Neural progenitor cell (in vitro differentiated cells): ENCODE results near the gene SLFN13. TPM values are rescaled to one million over a fixed set of nuclear protein-coding genes. Genes with fewer than 3 reads are reported as not detected.

ENCODE experiments used
- DNase-seq: peaks from one replicate; pipeline ENCODE4 v3.0.0-alpha.2; 2016; ENCODE audit warnings: low spot score
- H2AFZ ChIP-seq: fragments of 200-600 bp; sonication (generic); replicated peaks from 2 replicates; pipeline ENCODE4 v1.6.1; 2016; ENCODE audit warnings: antibody characterized with exemption
- H3F3A ChIP-seq: fragments of 200-600 bp; sonication (generic); 2 replicates; pipeline ENCODE4 v1.6.1; 2016; ENCODE audit warnings: antibody characterized with exemption, low read depth
- H3K27ac ChIP-seq: fragments of 200-600 bp; sonication (generic); 2 replicates; pipeline ENCODE4 v1.5.1; 2016; ENCODE audit warnings: mild to moderate bottlenecking
- H3K27me3 ChIP-seq: fragments of 200-600 bp; sonication (generic); 2 replicates; pipeline ENCODE4 v1.6.1; 2016; ENCODE audit warnings: mild to moderate bottlenecking, moderate library complexity
- H3K36me3 ChIP-seq: fragments of 200-600 bp; sonication (generic); 2 replicates; pipeline ENCODE4 v1.5.1; 2016
- H3K4me1 ChIP-seq: fragments of 200-600 bp; sonication (generic); 2 replicates; pipeline ENCODE4 v1.6.1; 2016; ENCODE audit warnings: mixed run types
- H3K4me2 ChIP-seq: fragments of 200-600 bp; sonication (generic); 2 replicates; pipeline ENCODE4 v1.6.1; 2016
- H3K4me3 ChIP-seq: fragments of 200-600 bp; sonication (generic); 2 replicates; pipeline ENCODE4 v1.5.1; 2016
- H3K79me2 ChIP-seq: fragments of 200-600 bp; sonication (generic); 2 replicates; pipeline ENCODE4 v1.6.1; 2016; ENCODE audit warnings: low read depth
- H3K9ac ChIP-seq: fragments of 200-600 bp; sonication (generic); 2 replicates; pipeline ENCODE4 v1.6.1; 2016
- H3K9me3 ChIP-seq: fragments of 200-600 bp; sonication (generic); 2 replicates; pipeline ENCODE4 v1.5.1; 2016; ENCODE audit warnings: low read depth
- H4K20me1 ChIP-seq: fragments of 200-600 bp; sonication (generic); 2 replicates; pipeline ENCODE4 v1.6.1; 2016; ENCODE audit warnings: low read depth
- H3K27ac Mint-ChIP-seq: 3 replicates; pipeline ENCODE4 v1.8.0; 2021; ENCODE audit warnings: mixed read lengths
- H3K27me3 Mint-ChIP-seq: 2 replicates; pipeline ENCODE4 v1.8.0; 2022; ENCODE audit warnings: low read depth, mild to moderate bottlenecking, inconsistent platforms, moderate library complexity, mixed read lengths; ENCODE audit not compliant: insufficient read depth
- H3K36me3 Mint-ChIP-seq: 3 replicates; pipeline ENCODE4 v1.8.0; 2021; ENCODE audit warnings: mixed read lengths
- H3K4me1 Mint-ChIP-seq: 3 replicates; pipeline ENCODE4 v1.8.0; 2021; ENCODE audit warnings: mixed read lengths
- H3K4me3 Mint-ChIP-seq: 3 replicates; pipeline ENCODE4 v1.8.0; 2021; ENCODE audit warnings: mild to moderate bottlenecking, moderate library complexity, mixed read lengths
- H3K9me3 Mint-ChIP-seq: 3 replicates; pipeline ENCODE4 v1.8.0; 2020; ENCODE audit warnings: mixed read lengths
- EZH2 ChIP-seq: fragments of 200-600 bp; sonication (generic); IDR thresholded peaks from 2 replicates; pipeline ENCODE4 v1.6.1; 2017; ENCODE audit warnings: antibody characterized with exemption, mild to moderate bottlenecking, moderate library complexity
- EZH2phosphoT487 ChIP-seq: fragments of 200-600 bp; sonication (generic); IDR thresholded peaks from 2 replicates; pipeline ENCODE4 v1.6.1; 2017; ENCODE audit warnings: antibody characterized with exemption
- total RNA-seq: library from RNA; depleted of rRNA; stranded (reverse); fragments of >200 nt; gene quantifications from 2 replicates; pipeline ENCODE4 v1.2.3, GENCODE V29; 2015; ENCODE audit warnings: low replicate concordance
- TF ChIP-seq, protein P1 (sequence below): fragments of 200-600 bp; sonication (generic); IDR thresholded peaks from 2 replicates; pipeline ENCODE4 v1.5.1; 2017; ENCODE audit warnings: antibody characterized with exemption, mild to moderate bottlenecking

SLFN13 gene
- total RNA-seq, 1 donor from 2014 or later = 0.88 TPM

DNA sequence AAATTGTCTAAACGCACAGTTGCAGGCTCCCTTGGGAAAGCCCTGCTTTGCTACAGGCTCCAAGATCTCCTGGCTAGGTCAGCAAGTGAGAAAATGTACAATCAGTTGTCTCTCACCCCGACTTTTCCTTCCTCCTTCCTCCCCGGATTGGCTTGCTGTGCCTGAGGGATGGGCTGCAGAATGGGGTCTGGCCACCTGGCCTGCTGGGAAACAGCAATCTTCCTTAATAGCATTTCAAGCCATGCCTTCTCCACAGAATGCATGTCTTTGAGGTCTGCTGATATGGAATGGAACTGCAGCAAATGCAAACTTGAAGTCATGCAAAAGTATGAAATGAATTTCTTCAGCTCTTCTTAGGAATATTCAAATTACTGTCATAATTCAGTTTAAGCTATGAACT lies 42.9 kb upstream of the SLFN13 start:
- Histone ChIP-seq H3K27ac (no peak overlapping the region), H3K36me3 (no peaks in the 10 kb centered on the region), H3K79me2 (no peaks in the 10 kb centered on the region), H3K9ac (no peak overlapping the region), H3K9me3 (no peaks in the 10 kb centered on the region), H3K27me3 (peaks cover 100% of the 10 kb centered on the region), H3K4me1 (no peaks in the 10 kb centered on the region), H2AFZ (no peak overlapping the region), H4K20me1 (no peaks in the 10 kb centered on the region), H3K4me2 (no peak overlapping the region), H3F3A (no peaks in the 10 kb centered on the region), H3K4me3 (no peak overlapping the region)
- H3K27me3 Mint-ChIP-seq = peaks cover 90% of the 10 kb centered on the region
- H3K4me1 Mint-ChIP-seq = peaks cover 7% of the 10 kb centered on the region
- no peaks in the 10 kb centered on the region for H3K36me3 Mint-ChIP-seq
- no peak for DNase-seq
- H3K4me3 Mint-ChIP-seq = no peak overlapping the region
- no peak for TF ChIP-seq EZH2phosphoT487
- no peak for TF ChIP-seq EZH2
- TF ChIP-seq, protein P1, sequence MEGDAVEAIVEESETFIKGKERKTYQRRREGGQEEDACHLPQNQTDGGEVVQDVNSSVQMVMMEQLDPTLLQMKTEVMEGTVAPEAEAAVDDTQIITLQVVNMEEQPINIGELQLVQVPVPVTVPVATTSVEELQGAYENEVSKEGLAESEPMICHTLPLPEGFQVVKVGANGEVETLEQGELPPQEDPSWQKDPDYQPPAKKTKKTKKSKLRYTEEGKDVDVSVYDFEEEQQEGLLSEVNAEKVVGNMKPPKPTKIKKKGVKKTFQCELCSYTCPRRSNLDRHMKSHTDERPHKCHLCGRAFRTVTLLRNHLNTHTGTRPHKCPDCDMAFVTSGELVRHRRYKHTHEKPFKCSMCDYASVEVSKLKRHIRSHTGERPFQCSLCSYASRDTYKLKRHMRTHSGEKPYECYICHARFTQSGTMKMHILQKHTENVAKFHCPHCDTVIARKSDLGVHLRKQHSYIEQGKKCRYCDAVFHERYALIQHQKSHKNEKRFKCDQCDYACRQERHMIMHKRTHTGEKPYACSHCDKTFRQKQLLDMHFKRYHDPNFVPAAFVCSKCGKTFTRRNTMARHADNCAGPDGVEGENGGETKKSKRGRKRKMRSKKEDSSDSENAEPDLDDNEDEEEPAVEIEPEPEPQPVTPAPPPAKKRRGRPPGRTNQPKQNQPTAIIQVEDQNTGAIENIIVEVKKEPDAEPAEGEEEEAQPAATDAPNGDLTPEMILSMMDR = no peak
- H3K27ac Mint-ChIP-seq = no peak overlapping the region
- H3K9me3 Mint-ChIP-seq = peaks cover 28% of the 10 kb centered on the region

DNA sequence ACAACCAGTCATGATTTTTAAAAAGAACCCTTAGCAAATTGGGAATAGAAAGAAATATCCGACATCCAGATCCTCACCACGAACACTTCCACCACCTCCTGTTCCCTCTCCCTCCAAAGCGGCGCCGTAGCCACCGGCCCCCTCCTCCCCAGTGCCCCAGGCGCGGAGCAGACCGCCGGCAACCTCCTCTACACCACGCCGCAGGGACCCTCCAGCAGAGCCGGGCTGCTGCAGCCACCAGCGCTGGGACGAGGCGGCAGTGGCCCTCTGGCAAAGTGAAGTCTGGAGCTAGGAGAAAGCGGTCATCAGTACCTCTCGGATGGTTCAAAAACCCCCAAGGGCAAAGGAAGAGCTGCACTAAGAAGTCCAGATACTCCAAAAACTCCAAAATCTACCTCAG lies 41.4 kb upstream of the SLFN13 start:
- TF ChIP-seq EZH2 (peak; percentile 77), EZH2phosphoT487 (peak; percentile 45)
- TF ChIP-seq, protein P1 = no peak
- Histone ChIP-seq H4K20me1 (no peaks in the 10 kb centered on the region), H2AFZ (no peak overlapping the region), H3K27ac (no peak overlapping the region), H3K27me3 (peaks cover 100% of the 10 kb centered on the region), H3F3A (no peaks in the 10 kb centered on the region), H3K4me3 (no peak overlapping the region), H3K9ac (no peak overlapping the region), H3K4me1 (no peaks in the 10 kb centered on the region), H3K9me3 (no peaks in the 10 kb centered on the region), H3K4me2 (no peak overlapping the region), H3K79me2 (no peaks in the 10 kb centered on the region), H3K36me3 (no peaks in the 10 kb centered on the region)
- no peak for DNase-seq
- Mint-ChIP-seq H3K4me1 (peaks cover 7% of the 10 kb centered on the region), H3K36me3 (no peaks in the 10 kb centered on the region), H3K27me3 (peaks cover 87% of the 10 kb centered on the region), H3K9me3 (peaks cover 29% of the 10 kb centered on the region), H3K27ac (no peak overlapping the region), H3K4me3 (peak overlapping the region; percentile 0)

- no peak for TF ChIP-seq EZH2
- TF ChIP-seq, protein P1 = no peak
- TF ChIP-seq EZH2phosphoT487 = no peak
- H3K27ac Mint-ChIP-seq = no peak overlapping the region
- no peak overlapping the region for H3K4me3 ChIP-seq
- H3K4me3 Mint-ChIP-seq = no peak overlapping the region
- peaks cover 26% of the 10 kb centered on the region for H3K9me3 Mint-ChIP-seq
- DNase-seq = no peak
- no peaks in the 10 kb centered on the region for H3K36me3 ChIP-seq
- H2AFZ ChIP-seq = no peak overlapping the region
- peaks cover 7% of the 10 kb centered on the region for H3K4me1 Mint-ChIP-seq
- no peaks in the 10 kb centered on the region for H3F3A ChIP-seq
- H3K4me2 ChIP-seq = no peak overlapping the region
- no peak overlapping the region for H3K9ac ChIP-seq
- no peak overlapping the region for H3K27ac ChIP-seq
- peaks cover 83% of the 10 kb centered on the region for H3K27me3 Mint-ChIP-seq
- H3K4me1 ChIP-seq = no peaks in the 10 kb centered on the region
- no peaks in the 10 kb centered on the region for H3K36me3 Mint-ChIP-seq
- H3K27me3 ChIP-seq = peaks cover 100% of the 10 kb centered on the region
- no peaks in the 10 kb centered on the region for H3K79me2 ChIP-seq
- no peaks in the 10 kb centered on the region for H4K20me1 ChIP-seq
- H3K9me3 ChIP-seq = no peaks in the 10 kb centered on the region
Measured at GRCh38 chr17:35488991-35489390, 40.4 kb upstream of the SLFN13 start.
